ENCODE results near the gene RALBP1.
"Not testable (repeated sequence)": the region's sequence is repeated elsewhere in the genome, so short reads cannot be mapped to it uniquely, and the experiment has no call there.

Gene RALBP1

GRCh38 chr18:9431296-9431695 lies 44.0 kb upstream of the RALBP1 start:
- no peak for DNase-seq (ENCODE audit: low read depth)
- no peak overlapping the region for H3K4me3 ChIP-seq (ENCODE audit: low read depth, low read length)
- TF ChIP-seq MAX (IDR thresholded peaks at IDR 0.05; ENCODE audit: low read depth, low read length), result no peak
- no peak for TF ChIP-seq POLR2A (IDR thresholded peaks at IDR 0.05; ENCODE audit: extremely low read depth, insufficient read length)
- no peak for TF ChIP-seq MYC (IDR thresholded peaks at IDR 0.05; ENCODE audit: low read depth, low read length)
- TF ChIP-seq CTCF (IDR thresholded peaks at IDR 0.05; ENCODE audit: low read depth, low read length), result no peak

- DNase-seq (ENCODE audit: low read depth), result peak; percentile 42
- not testable (repeated sequence) for H3K4me3 ChIP-seq (ENCODE audit: low read depth, low read length)
Observed at GRCh38 chr18:9433122-9433521, 42.2 kb upstream of the RALBP1 start.

- peak; percentile 48 for DNase-seq (ENCODE audit: low read depth)
- H3K4me3 ChIP-seq (ENCODE audit: low read depth, low read length), result no peak overlapping the region
- no peak for TF ChIP-seq CTCF (IDR thresholded peaks at IDR 0.05; ENCODE audit: low read depth, low read length)
- TF ChIP-seq POLR2A (IDR thresholded peaks at IDR 0.05; ENCODE audit: extremely low read depth, insufficient read length), result no peak
- TF ChIP-seq MYC (IDR thresholded peaks at IDR 0.05; ENCODE audit: low read depth, low read length), result no peak
- TF ChIP-seq MAX (IDR thresholded peaks at IDR 0.05; ENCODE audit: low read depth, low read length), result no peak
Observed at GRCh38 chr18:9433671-9434121, 41.6 kb upstream of the RALBP1 start.

- TF ChIP-seq MYC (IDR thresholded peaks at IDR 0.05; ENCODE audit: low read depth, low read length), result no peak
- no peak for TF ChIP-seq MAX (IDR thresholded peaks at IDR 0.05; ENCODE audit: low read depth, low read length)
- TF ChIP-seq POLR2A (IDR thresholded peaks at IDR 0.05; ENCODE audit: extremely low read depth, insufficient read length), result no peak
- TF ChIP-seq CTCF (IDR thresholded peaks at IDR 0.05; ENCODE audit: low read depth, low read length), result no peak
- no peak for DNase-seq (ENCODE audit: low read depth)
- H3K4me3 ChIP-seq (ENCODE audit: low read depth, low read length), result no peak overlapping the region
Observed at GRCh38 chr18:9434122-9434701, 41.1 kb upstream of the RALBP1 start.

- no peak for TF ChIP-seq POLR2A (IDR thresholded peaks at IDR 0.05; ENCODE audit: extremely low read depth, insufficient read length)
- no peak for TF ChIP-seq MYC (IDR thresholded peaks at IDR 0.05; ENCODE audit: low read depth, low read length)
- TF ChIP-seq CTCF (IDR thresholded peaks at IDR 0.05; ENCODE audit: low read depth, low read length), result no peak
- TF ChIP-seq MAX (IDR thresholded peaks at IDR 0.05; ENCODE audit: low read depth, low read length), result no peak
- no peak for DNase-seq (ENCODE audit: low read depth)
- no peak overlapping the region for H3K4me3 ChIP-seq (ENCODE audit: low read depth, low read length)
Observed at GRCh38 chr18:9435041-9435440, 40.3 kb upstream of the RALBP1 start.

GRCh38 chr18:9436206-9436929 lies 38.9 kb upstream of the RALBP1 start:
- H3K4me3 ChIP-seq (ENCODE audit: low read depth, low read length), result no peak overlapping the region
- TF ChIP-seq MYC (IDR thresholded peaks at IDR 0.05; ENCODE audit: low read depth, low read length) (no peak), POLR2A (IDR thresholded peaks at IDR 0.05; ENCODE audit: extremely low read depth, insufficient read length) (no peak)
- no peak for DNase-seq (ENCODE audit: low read depth)
